K562 (cell line): Measurements from ENCODE around the gene TMEM87B. TPM values are rescaled to one million over a fixed set of nuclear protein-coding genes. Genes with fewer than 3 reads are reported as not detected.
"Not testable (repeated sequence)": the region's sequence is repeated elsewhere in the genome, so short reads cannot be mapped to it uniquely, and the experiment has no call there.

ENCODE experiments used
- ATAC-seq: fragments of 200-7000 bp; cut with Tn5 transposase; 3 replicates; pipeline ENCODE4 v1.9.1; 2020; ENCODE audit warnings: moderate library complexity
- BruUV-seq: library from RNA; stranded (reverse); fragments of 400-500 nt; replicated peaks from 2 replicates; lab custom pipeline; 2021; lab: Mats Ljungman, UMichigan
- CTCF ChIA-PET: fragments of 300-600 bp; formaldehyde crosslinking; extraction: SDS; loops from one replicate; lab custom pipeline; 2021; ENCODE audit warnings: low intra/inter-chr PET ratio; lab: Yijun Ruan, JAX
- POLR2A ChIA-PET: fragments of 300-600, 350-650 bp; sonication (Branson Sonifier 250); formaldehyde crosslinking; extraction: SDS; loops from one replicate; lab custom pipeline; 2021; ENCODE audit warnings: antibody characterized with exemption, inconsistent platforms; lab: Yijun Ruan, JAX
- DNase-seq, 4 experiments: peaks; one replicate each; pipeline versions ENCODE4 v3.0.0 to v3.0.0-alpha.2; 2011 to 2018; ENCODE audit warnings: low spot score in 3 of 4, mixed read lengths in 3 of 4; ENCODE audit errors: extremely low read depth in 1 of 4
- FAIRE-seq: peaks from 2 replicates; lab custom pipeline; 2011; peaks lifted over from hg19 to GRCh38; lab: Jason Lieb, UNC
- H2AFZ ChIP-seq: 2 replicates; pipeline ENCODE4 v1.6.0; 2011; ENCODE audit warnings: low read depth, low read length, control low read depth, inconsistent platforms
- H3K27ac ChIP-seq: fragments of 200-600 bp; 3 replicates; pipeline ENCODE4 v1.8.0; 2011; ENCODE audit warnings: low read depth, mild to moderate bottlenecking, control low read depth, inconsistent platforms, low read length, moderate library complexity, mixed read lengths; ENCODE audit errors: extremely low read depth
- H3K27me3 ChIP-seq, 2 experiments: fragments of 300-600 bp in 1 of 2; 2 replicates in 1 of 2; 3 replicates in 1 of 2; pipeline versions ENCODE4 v1.6.0 to v1.8.0; 2011; ENCODE audit warnings: inconsistent platforms in 2 of 2, low read length in 2 of 2, mild to moderate bottlenecking in 1 of 2, mixed read lengths in 1 of 2, moderate library complexity in 1 of 2; ENCODE audit not compliant: control insufficient read depth in 2 of 2, insufficient read depth in 2 of 2
- H3K36me3 ChIP-seq: fragments of 300-600 bp; 3 replicates; pipeline ENCODE4 v1.8.0; 2011; ENCODE audit warnings: mild to moderate bottlenecking, low read length, inconsistent platforms; ENCODE audit not compliant: control insufficient read depth, insufficient read depth
- H3K4me1 ChIP-seq, 2 experiments: fragments of 200-600 bp in 1 of 2; replicated peaks in 1 of 2; 2 replicates in 1 of 2; 3 replicates in 1 of 2; pipeline versions ENCODE4 v1.5.1 to v1.8.0; 2011; ENCODE audit warnings: inconsistent platforms in 2 of 2, low read length in 2 of 2, mild to moderate bottlenecking in 1 of 2, mixed read lengths in 1 of 2, moderate library complexity in 1 of 2; ENCODE audit not compliant: control insufficient read depth in 2 of 2, insufficient read depth in 2 of 2
- H3K4me2 ChIP-seq: 2 replicates; pipeline ENCODE4 v1.6.1; 2011; ENCODE audit warnings: low read length, control low read depth, inconsistent platforms, mixed read lengths; ENCODE audit not compliant: insufficient read depth
- H3K4me3 ChIP-seq: fragments of 200-600 bp; sonication (generic), shearing (Covaris generic); 2 replicates; pipeline ENCODE4 v1.5.1; 2016; ENCODE audit warnings: control low read depth, inconsistent platforms
- H3K79me2 ChIP-seq: fragments of 200-600 bp; 3 replicates; pipeline ENCODE4 v1.8.0; 2011; ENCODE audit warnings: low read length, inconsistent platforms; ENCODE audit not compliant: control insufficient read depth, insufficient read depth
- H3K9ac ChIP-seq, 2 experiments: 2 replicates each; pipeline versions ENCODE4 v1.6.0 to v1.6.1; 2011; ENCODE audit warnings: low read depth in 2 of 2, low read length in 2 of 2, control low read depth in 1 of 2, inconsistent platforms in 1 of 2, mild to moderate bottlenecking in 1 of 2, mixed read lengths in 1 of 2; ENCODE audit not compliant: insufficient read depth in 1 of 2
- H3K9me1 ChIP-seq: one replicate; pipeline ENCODE4 v1.6.0; 2011; ENCODE audit warnings: inconsistent platforms, mild to moderate bottlenecking, low read length, moderate library complexity; ENCODE audit not compliant: control insufficient read depth, insufficient read depth
- H3K9me3 ChIP-seq: replicated peaks from 2 replicates; pipeline ENCODE4 v1.5.1; 2011; ENCODE audit warnings: low read depth, low read length, inconsistent platforms; ENCODE audit not compliant: control insufficient read depth, insufficient read depth
- H4K20me1 ChIP-seq: replicated peaks from 2 replicates; pipeline ENCODE4 v1.6.1; 2011; ENCODE audit warnings: low read length, inconsistent platforms, mixed read lengths; ENCODE audit not compliant: control insufficient read depth, insufficient read depth
- C11orf30 ChIP-seq: fragments of 450-650 bp; IDR thresholded peaks from 2 replicates; pipeline ENCODE4 v1.6.1; 2016; ENCODE audit warnings: low read depth, mild to moderate bottlenecking
- E2F3 ChIP-seq: fragments of 250-450 bp; sonication (Bioruptor Pico); IDR thresholded peaks from 2 replicates; pipeline ENCODE4 v1.4.0; 2020; ENCODE audit warnings: mild to moderate bottlenecking
- FOXA3 ChIP-seq, 2 experiments: fragments of 450-650 bp in 1 of 2; sonication (generic) in 1 of 2; formaldehyde crosslinking; IDR thresholded peaks in 1 of 2; conservative IDR thresholded peaks in 1 of 2; 2 replicates each; pipeline versions ENCODE4 v1.4.0 to v1.8.0; 2020 to 2022; ENCODE audit warnings: mild to moderate bottlenecking in 2 of 2, missing genetic modification reagents in 1 of 2
- HMGN3 ChIP-seq: IDR thresholded peaks from 2 replicates; pipeline ENCODE4 v1.6.1; 2011; ENCODE audit warnings: borderline replicate concordance, low read depth, mild to moderate bottlenecking, mixed read lengths, low read length; ENCODE audit not compliant: insufficient read length; ENCODE audit errors: extremely low read depth
- MAFG ChIP-seq: fragments of 450-650 bp; conservative IDR thresholded peaks from 2 replicates; pipeline ENCODE4 v1.6.1; 2016; ENCODE audit warnings: missing genetic modification characterization, missing compliant biosample characterization
- U2AF1 ChIP-seq: fragments of 200-400 bp; formaldehyde crosslinking; optimal IDR thresholded peaks from 2 replicates; pipeline ENCODE3; 2017; ENCODE audit warnings: mild to moderate bottlenecking, low read depth, low read length, moderate library complexity
- ZNF316 ChIP-seq: fragments of 450-650 bp; IDR thresholded peaks from 2 replicates; pipeline ENCODE4 v1.6.1; 2016
- WGBS: fragments of 100-300 bp; shearing (Covaris generic); methylation state at CpG from one replicate; pipeline ENCODE4 v1.1.6; 2016; ENCODE audit warnings: low coverage, mixed read lengths; ENCODE audit not compliant: insufficient coverage; ENCODE audit errors: missing lambda C conversion rate; 5-methylcytosine and 5-hydroxymethylcytosine counted together
- in situ Hi-C: fragments of 300-500 bp; cut with MboI; formaldehyde crosslinking; loops from 4 replicates; pipeline ENCODE4 v1.15.0; 2018; ENCODE audit warnings: inconsistent platforms, mixed read lengths
- intact Hi-C: fragments of 100-400 bp; cut with micrococcal nuclease; formaldehyde crosslinking; loops from 2 replicates; pipeline ENCODE4 v1.14.2; 2022
- polyA plus RNA-seq, 8 experiments: library from polyadenylated mRNA; depleted of rRNA in 4 of 8; stranded (reverse) in 5 of 8; unstranded in 3 of 8; fragments of >200 nt; fragmentation: Nextera tagmentation in 2 of 8; fragmentation: Illumina TruSeq in 1 of 8; extraction: Ambion mirVana in 2 of 8; extraction: Trizol in 1 of 8; gene quantifications; 2 replicates each; pipeline versions ENCODE4 v1.2.1 to v1.2.3, GENCODE V29; 2011 to 2014; ENCODE audit warnings: inconsistent platforms in 1 of 8, missing spikeins in 1 of 8
- total RNA-seq, 7 experiments: library from RNA; depleted of rRNA in 6 of 7; stranded (reverse); fragments of >200 nt in 6 of 7; fragmentation: Illumina TruSeq in 2 of 7; extraction: Trizol in 2 of 7; gene quantifications; 2 replicates each; pipeline versions ENCODE4 v1.2.1 to v1.2.3, GENCODE V29; 2011 to 2021; ENCODE audit warnings: low replicate concordance in 1 of 7
- TF ChIP-seq, protein P1 (sequence below): sonication (generic); formaldehyde crosslinking; IDR thresholded peaks from 2 replicates; pipeline ENCODE4 v1.8.1; 2023; ENCODE audit warnings: mild to moderate bottlenecking, missing genetic modification reagents

TMEM87B gene
- total and polyA plus RNA-seq, 9 of the 15 experiments (the other 6 are each of a cell fraction or from before 2014, with no cell fraction given) = 3.7 to 17.1 (median 11.0) TPM

DNA sequence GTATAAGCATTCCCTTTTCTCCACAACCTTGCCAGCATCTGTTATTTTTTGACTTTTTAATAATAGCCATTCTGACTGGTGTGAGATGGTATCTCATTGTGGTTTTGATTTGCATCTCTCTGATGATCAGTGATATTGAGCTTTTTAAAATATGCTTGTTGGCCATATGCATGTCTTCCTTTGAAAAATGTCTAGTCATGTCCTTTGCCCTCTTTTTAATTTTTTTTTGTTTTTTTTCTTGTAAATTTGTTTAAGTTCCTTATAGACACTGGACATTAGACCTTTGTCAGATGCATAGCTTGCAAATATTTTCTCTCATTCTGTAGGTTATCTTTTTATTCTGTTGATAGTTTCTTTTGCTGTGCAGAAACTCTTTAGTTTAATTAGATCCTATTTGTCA, 14.7 kb downstream of the TMEM87B start:
- H4K20me1 ChIP-seq, H3K27me3 ChIP-seq, H3K4me2 ChIP-seq, H3K9me1 ChIP-seq, H3K9ac ChIP-seq, H2AFZ ChIP-seq, H3K4me3 ChIP-seq, POLR2A ChIA-PET, ATAC-seq, DNase-seq, H3K79me2 ChIP-seq, H3K4me1 ChIP-seq, in situ Hi-C loops, BruUV-seq, intact Hi-C loops, FAIRE-seq, CTCF ChIA-PET, H3K9me3 ChIP-seq, H3K27ac ChIP-seq: not testable (repeated sequence)
- H3K36me3 ChIP-seq = peaks cover 29% of the 10 kb centered on the region; the same call in 2 of the 3 replicates
- TF ChIP-seq C11orf30 (peak; percentile 62), MAFG (tag) (peak; percentile 64), ZNF316 (peak; percentile 82)

DNA sequence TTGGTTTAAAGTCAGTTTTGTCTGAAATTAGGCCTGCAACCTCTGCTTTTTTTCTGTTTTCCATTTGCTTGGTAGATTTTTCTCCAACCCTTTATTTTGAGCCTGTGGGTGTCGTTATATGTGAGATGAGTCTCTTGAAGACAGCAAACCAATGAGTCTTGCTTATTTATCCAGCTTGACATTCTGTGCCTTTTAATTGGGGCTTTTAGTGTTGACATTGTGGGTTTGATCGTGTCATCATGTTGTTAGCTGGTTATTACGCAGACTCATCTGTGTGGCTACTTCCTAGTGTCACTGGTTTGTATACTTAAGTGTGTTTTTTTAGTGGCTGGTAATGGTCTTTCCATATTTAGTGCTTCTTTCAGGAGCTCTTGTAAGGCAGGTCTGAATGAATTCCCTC, 18.8 kb downstream of the TMEM87B start:
- Histone ChIP-seq H3K4me2 (no peak overlapping the region), H3K27ac (no peak overlapping the region), H3K9ac (no peak overlapping the region), H2AFZ (no peak overlapping the region), H3K4me1 (no peaks in the 10 kb centered on the region), H3K27me3 (no peaks in the 10 kb centered on the region), H3K79me2 (peaks cover 5% of the 10 kb centered on the region; the same call in 2 of the 3 replicates), H3K36me3 (peaks cover 20% of the 10 kb centered on the region; the same call in 2 of the 3 replicates), H3K9me3 (no peaks in the 10 kb centered on the region), H3K9me1 (no peaks in the 10 kb centered on the region), H4K20me1 (no peaks in the 10 kb centered on the region), H3K4me3 (no peak overlapping the region)
- no peak for TF ChIP-seq HMGN3
- TF ChIP-seq E2F3 = no peak
- no peak for TF ChIP-seq U2AF1
- TF ChIP-seq, protein P1, sequence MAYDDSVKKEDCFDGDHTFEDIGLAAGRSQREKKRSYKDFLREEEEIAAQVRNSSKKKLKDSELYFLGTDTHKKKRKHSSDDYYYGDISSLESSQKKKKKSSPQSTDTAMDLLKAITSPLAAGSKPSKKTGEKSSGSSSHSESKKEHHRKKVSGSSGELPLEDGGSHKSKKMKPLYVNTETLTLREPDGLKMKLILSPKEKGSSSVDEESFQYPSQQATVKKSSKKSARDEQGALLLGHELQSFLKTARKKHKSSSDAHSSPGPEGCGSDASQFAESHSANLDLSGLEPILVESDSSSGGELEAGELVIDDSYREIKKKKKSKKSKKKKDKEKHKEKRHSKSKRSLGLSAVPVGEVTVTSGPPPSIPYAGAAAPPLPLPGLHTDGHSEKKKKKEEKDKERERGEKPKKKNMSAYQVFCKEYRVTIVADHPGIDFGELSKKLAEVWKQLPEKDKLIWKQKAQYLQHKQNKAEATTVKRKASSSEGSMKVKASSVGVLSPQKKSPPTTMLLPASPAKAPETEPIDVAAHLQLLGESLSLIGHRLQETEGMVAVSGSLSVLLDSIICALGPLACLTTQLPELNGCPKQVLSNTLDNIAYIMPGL (CRISPR knock-in tag) = no peak
- TF ChIP-seq FOXA3 (CRISPR knock-in tag; conservative IDR thresholded peaks at IDR 0.05 in 1 of 2, IDR thresholded peaks at IDR 0.05 in 1 of 2) = 0 out of 4 replicates have a peak, but pooled peaks of 1 of the 2 experiments have one; percentile 31
- ATAC-seq (no peak), DNase-seq (no peak), FAIRE-seq (no peak)
- BruUV-seq = no TSS peak
- WGBS = 68% methylated on average over 3 of the region's 3 CpGs
- ChIA-PET CTCF (no interaction called here), POLR2A (no interaction called here)
- in situ Hi-C loops (no loop called here), intact Hi-C loops (no loop called here)
